Ishikawa (cell line): ENCODE measurements around the gene ZDHHC13.

ENCODE experiments used
- CEBPB ChIP-seq: IDR thresholded peaks from 2 replicates; pipeline ENCODE4 v1.6.1; 2012
- CREB1 ChIP-seq: IDR thresholded peaks from 2 replicates; pipeline ENCODE4 v1.6.1; 2012; ENCODE audit warnings: low read depth
- EGR1 ChIP-seq: IDR thresholded peaks from 2 replicates; pipeline ENCODE4 v1.6.1; 2012
- EP300 ChIP-seq: IDR thresholded peaks from 2 replicates; pipeline ENCODE4 v1.6.1; 2012; ENCODE audit warnings: borderline replicate concordance
- FOXM1 ChIP-seq: IDR thresholded peaks from 2 replicates; pipeline ENCODE4 v1.6.1; 2012; ENCODE audit warnings: low read depth, borderline replicate concordance
- NFIC ChIP-seq: IDR thresholded peaks from 2 replicates; pipeline ENCODE4 v1.6.1; 2012
- RAD21 ChIP-seq: IDR thresholded peaks from 2 replicates; pipeline ENCODE4 v1.6.1; 2012; ENCODE audit warnings: low read depth
- TAF1 ChIP-seq: IDR thresholded peaks from 2 replicates; pipeline ENCODE4 v1.6.1; 2012; ENCODE audit warnings: low read depth, mild to moderate bottlenecking
- TCF12 ChIP-seq: IDR thresholded peaks from 2 replicates; pipeline ENCODE4 v1.6.1; 2012; ENCODE audit warnings: low read depth
- TEAD4 ChIP-seq: IDR thresholded peaks from 2 replicates; pipeline ENCODE4 v1.6.1; 2012
- YY1 ChIP-seq: IDR thresholded peaks from 2 replicates; pipeline ENCODE4 v1.6.1; 2012; ENCODE audit warnings: low read depth
- ZBTB7A ChIP-seq: IDR thresholded peaks from 2 replicates; pipeline ENCODE4 v1.6.1; 2012; ENCODE audit warnings: low read depth
- TF ChIP-seq, protein P1 (sequence below): IDR thresholded peaks from 2 replicates; pipeline ENCODE4 v1.6.1; 2012
- TF ChIP-seq, protein P2 (sequence below): IDR thresholded peaks from 2 replicates; pipeline ENCODE4 v1.6.1; 2012
- TF ChIP-seq, protein P3 (sequence below): IDR thresholded peaks from 2 replicates; pipeline ENCODE4 v1.6.1; 2012; ENCODE audit warnings: low read depth, mild to moderate bottlenecking

ZDHHC13 gene

DNA sequence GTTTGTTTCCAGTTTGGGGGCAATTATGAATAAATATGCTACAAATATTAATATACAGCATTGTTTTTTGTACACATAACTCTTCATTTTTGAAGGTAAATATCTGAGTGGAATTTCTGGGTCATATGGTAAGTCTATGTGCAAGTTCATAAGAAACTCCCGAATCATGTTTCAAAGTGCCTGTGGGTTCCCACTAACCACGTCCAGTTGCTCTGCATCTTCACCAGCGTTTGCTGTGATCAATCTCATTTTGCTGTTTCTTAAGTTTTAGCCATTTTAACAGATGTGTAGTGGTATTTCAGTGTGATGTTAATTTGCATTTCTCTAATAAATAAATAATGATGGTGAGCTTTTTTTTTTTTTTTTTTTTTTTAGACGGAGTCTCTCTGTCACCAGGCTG lies 99.1 kb downstream of the ZDHHC13 start:
- TF ChIP-seq, protein P1, sequence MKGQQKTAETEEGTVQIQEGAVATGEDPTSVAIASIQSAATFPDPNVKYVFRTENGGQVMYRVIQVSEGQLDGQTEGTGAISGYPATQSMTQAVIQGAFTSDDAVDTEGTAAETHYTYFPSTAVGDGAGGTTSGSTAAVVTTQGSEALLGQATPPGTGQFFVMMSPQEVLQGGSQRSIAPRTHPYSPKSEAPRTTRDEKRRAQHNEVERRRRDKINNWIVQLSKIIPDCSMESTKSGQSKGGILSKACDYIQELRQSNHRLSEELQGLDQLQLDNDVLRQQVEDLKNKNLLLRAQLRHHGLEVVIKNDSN: no peak
- no peak for TF ChIP-seq FOXM1

DNA sequence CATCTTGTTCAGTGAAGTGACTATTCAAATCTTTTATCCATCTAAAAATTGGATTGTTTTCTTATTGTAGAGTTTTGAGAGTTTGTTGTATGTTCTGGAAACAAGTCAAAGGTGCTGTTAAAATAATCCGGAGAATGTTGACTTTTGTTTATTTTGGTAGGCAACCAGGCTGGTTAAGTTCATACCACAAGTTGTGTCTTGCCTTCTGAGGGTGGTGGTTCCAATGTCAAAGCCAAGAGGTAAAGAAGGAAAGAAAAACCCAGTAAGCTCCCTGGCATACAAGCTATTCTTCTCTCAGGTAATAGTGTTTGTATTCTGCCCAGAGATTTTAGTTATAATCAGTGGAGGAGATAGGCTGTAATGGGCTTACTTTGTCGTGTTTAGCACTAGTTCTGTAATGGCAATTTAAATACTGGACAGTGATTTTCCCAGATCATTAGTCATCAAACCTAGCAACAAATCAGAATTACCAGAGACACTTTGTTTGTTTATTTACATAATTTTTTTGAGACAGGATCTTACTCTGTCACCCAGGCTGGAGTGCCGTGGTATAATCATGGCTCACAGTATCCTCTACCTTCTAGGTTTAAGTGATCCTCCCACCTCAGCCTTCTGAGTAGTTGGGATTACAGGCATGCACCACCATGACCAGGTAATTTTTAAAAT lies 99.9 kb downstream of the ZDHHC13 start:
- no peak for TF ChIP-seq TCF12
- TF ChIP-seq, protein P1: no peak
- TF ChIP-seq, protein P2, sequence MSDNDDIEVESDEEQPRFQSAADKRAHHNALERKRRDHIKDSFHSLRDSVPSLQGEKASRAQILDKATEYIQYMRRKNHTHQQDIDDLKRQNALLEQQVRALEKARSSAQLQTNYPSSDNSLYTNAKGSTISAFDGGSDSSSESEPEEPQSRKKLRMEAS: no peak
- TF ChIP-seq RAD21: no peak
- no peak for TF ChIP-seq CEBPB
- TF ChIP-seq, protein P3, sequence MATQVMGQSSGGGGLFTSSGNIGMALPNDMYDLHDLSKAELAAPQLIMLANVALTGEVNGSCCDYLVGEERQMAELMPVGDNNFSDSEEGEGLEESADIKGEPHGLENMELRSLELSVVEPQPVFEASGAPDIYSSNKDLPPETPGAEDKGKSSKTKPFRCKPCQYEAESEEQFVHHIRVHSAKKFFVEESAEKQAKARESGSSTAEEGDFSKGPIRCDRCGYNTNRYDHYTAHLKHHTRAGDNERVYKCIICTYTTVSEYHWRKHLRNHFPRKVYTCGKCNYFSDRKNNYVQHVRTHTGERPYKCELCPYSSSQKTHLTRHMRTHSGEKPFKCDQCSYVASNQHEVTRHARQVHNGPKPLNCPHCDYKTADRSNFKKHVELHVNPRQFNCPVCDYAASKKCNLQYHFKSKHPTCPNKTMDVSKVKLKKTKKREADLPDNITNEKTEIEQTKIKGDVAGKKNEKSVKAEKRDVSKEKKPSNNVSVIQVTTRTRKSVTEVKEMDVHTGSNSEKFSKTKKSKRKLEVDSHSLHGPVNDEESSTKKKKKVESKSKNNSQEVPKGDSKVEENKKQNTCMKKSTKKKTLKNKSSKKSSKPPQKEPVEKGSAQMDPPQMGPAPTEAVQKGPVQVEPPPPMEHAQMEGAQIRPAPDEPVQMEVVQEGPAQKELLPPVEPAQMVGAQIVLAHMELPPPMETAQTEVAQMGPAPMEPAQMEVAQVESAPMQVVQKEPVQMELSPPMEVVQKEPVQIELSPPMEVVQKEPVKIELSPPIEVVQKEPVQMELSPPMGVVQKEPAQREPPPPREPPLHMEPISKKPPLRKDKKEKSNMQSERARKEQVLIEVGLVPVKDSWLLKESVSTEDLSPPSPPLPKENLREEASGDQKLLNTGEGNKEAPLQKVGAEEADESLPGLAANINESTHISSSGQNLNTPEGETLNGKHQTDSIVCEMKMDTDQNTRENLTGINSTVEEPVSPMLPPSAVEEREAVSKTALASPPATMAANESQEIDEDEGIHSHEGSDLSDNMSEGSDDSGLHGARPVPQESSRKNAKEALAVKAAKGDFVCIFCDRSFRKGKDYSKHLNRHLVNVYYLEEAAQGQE: no peak
- no peak for TF ChIP-seq FOXM1
- no peak for TF ChIP-seq EGR1
- TF ChIP-seq ZBTB7A: no peak
- no peak for TF ChIP-seq NFIC

DNA sequence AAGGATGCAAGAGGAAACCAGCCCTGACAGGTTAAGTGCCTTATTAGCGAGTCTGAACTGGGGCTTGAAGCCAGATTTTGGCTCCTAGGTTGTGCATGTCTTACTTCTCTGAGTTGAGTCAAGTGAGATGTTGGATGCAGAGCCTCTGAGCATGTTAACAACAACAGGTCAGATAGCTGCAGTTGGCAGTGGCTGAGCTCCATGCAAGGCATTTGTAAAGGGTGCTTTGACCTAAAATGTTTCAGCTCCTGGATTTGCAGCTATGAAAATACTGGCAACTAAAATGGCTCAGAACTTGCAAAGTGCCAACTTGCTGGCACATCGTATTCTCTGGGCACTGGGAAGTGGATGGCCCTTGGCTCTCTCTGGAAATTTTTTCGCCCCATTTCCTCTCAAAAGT lies 101.2 kb downstream of the ZDHHC13 start:
- TF ChIP-seq CREB1: no peak
- no peak for TF ChIP-seq EGR1
- TF ChIP-seq TAF1: no peak
- no peak for TF ChIP-seq FOXM1
- no peak for TF ChIP-seq TCF12
- TF ChIP-seq YY1: no peak
- no peak for TF ChIP-seq ZBTB7A
- TF ChIP-seq NFIC: no peak
- TF ChIP-seq, protein P2: no peak
- TF ChIP-seq, protein P1: no peak
- TF ChIP-seq CEBPB: no peak
- no peak for TF ChIP-seq TEAD4
- no peak for TF ChIP-seq EP300
- TF ChIP-seq, protein P3: no peak
- TF ChIP-seq RAD21: no peak

DNA sequence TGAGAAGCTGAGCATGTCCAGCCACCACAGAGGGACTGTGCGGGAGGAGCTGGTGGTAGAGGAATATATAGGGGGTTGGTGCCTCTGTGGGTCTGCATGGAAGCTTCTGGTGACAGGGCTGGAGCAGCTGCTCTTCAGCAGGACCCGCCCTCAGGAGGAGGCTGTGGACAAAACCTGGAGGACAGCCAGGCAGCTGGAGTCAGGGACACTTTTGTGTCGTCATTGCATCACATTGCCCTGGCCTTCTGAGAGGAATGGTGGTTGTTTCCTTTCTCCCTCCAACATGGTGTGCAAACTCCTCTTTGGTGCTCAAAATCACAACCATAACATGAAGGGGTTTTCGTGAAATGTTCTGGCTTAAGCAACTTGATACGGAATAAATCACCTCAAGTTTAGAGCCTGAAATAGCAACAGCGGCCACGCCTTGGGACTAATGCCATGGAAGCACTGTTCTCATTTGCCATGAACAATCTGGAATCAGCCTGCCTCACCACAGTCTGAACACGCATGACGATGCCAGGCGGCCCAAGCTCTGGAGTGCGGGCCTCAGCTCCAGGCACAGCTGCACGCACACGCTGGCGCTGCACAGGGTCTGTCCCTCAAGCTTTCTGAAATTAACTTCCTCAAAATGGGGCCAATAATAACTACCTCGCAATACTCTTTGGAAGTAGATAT lies 102.0 kb downstream of the ZDHHC13 start:
- TF ChIP-seq EP300: no peak
- TF ChIP-seq RAD21: no peak
- no peak for TF ChIP-seq FOXM1
- TF ChIP-seq TCF12: no peak
- TF ChIP-seq YY1: no peak
- TF ChIP-seq TEAD4: no peak
- no peak for TF ChIP-seq ZBTB7A
- TF ChIP-seq, protein P3: no peak
- TF ChIP-seq NFIC: no peak
- no peak for TF ChIP-seq CEBPB
